Osteocyte (in vitro differentiated cells): ENCODE measurements around the gene UBL4A. TPM values are rescaled to one million over a fixed set of nuclear protein-coding genes. Genes with fewer than 3 reads are reported as not detected.

Experiments
- DNase-seq: peaks from one replicate; pipeline ENCODE4 v3.0.0; 2021; ENCODE audit warnings: mixed read lengths; ENCODE audit not compliant: unreplicated experiment; ENCODE audit errors: extremely low spot score
- H3K27ac Mint-ChIP-seq: one replicate; pipeline ENCODE4 v1.8.0; 2021; ENCODE audit warnings: mild to moderate bottlenecking, mixed read lengths; ENCODE audit not compliant: unreplicated experiment
- H3K27me3 Mint-ChIP-seq: one replicate; pipeline ENCODE4 v1.8.0; 2021; ENCODE audit warnings: mixed read lengths; ENCODE audit not compliant: unreplicated experiment
- H3K36me3 Mint-ChIP-seq: one replicate; pipeline ENCODE4 v1.8.0; 2021; ENCODE audit warnings: mixed read lengths; ENCODE audit not compliant: unreplicated experiment
- H3K4me1 Mint-ChIP-seq: one replicate; pipeline ENCODE4 v1.8.0; 2021; ENCODE audit warnings: mixed read lengths; ENCODE audit not compliant: unreplicated experiment
- H3K4me3 Mint-ChIP-seq: one replicate; pipeline ENCODE4 v1.8.0; 2021; ENCODE audit warnings: mild to moderate bottlenecking, moderate library complexity, mixed read lengths; ENCODE audit not compliant: unreplicated experiment
- H3K9me3 Mint-ChIP-seq: one replicate; pipeline ENCODE4 v1.8.0; 2021; ENCODE audit warnings: mixed read lengths; ENCODE audit not compliant: unreplicated experiment
- CTCF ChIP-seq: fragments of 200-600 bp; sonication (generic); IDR thresholded peaks from 2 replicates; pipeline ENCODE4 v1.5.0; 2021; ENCODE audit warnings: antibody characterized with exemption, mild to moderate bottlenecking, moderate library complexity
- long read RNA-seq: library from polyadenylated mRNA; unstranded; transcript quantifications from one replicate; pipeline ENCODE4 v2.0.0, GENCODE V29; 2021
- total RNA-seq: library from RNA; stranded (reverse); gene quantifications from 2 replicates; pipeline ENCODE4 v1.2.1, GENCODE V29; 2021

The UBL4A gene
- 17.4 and 18.5 TPM in 2 replicates for total RNA-seq
- long read RNA-seq, transcript UBL4A-202 (4 exons, 2,382 nt) = major isoform, 75 of 85 reads
- long read RNA-seq, partial matches to known transcripts = 1 of 85 reads
- long read RNA-seq, other reads (novel, unspliced or antisense) = 6 of 85 reads

- Mint-ChIP-seq H3K36me3 (no peaks in the 10 kb centered on the region), H3K27me3 (no peaks in the 10 kb centered on the region), H3K4me1 (peaks cover 17% of the 10 kb centered on the region), H3K27ac (peak within 1 kb of the TSS; percentile 47), H3K4me3 (peak within 1 kb of the TSS; percentile 72), H3K9me3 (no peaks in the 10 kb centered on the region)
- peak; percentile 86 for DNase-seq
- TF ChIP-seq CTCF = no peak
These were observed at the start of gene UBL4A for GRCh38 chrX:154486396-154487207. Gene UBL4A, minus strand, starts transcription at chrX:154486615. Its CDS starts 31 bp downstream, at chrX:154486584.

GRCh38 chrX:154535892-154536291 lies 49.5 kb upstream of the UBL4A start:
- DNase-seq = no peak
- H3K4me3 Mint-ChIP-seq = no peak overlapping the region
- H3K27me3 Mint-ChIP-seq = no peaks in the 10 kb centered on the region
- TF ChIP-seq CTCF = no peak
- H3K4me1 Mint-ChIP-seq = peaks cover 18% of the 10 kb centered on the region
- H3K27ac Mint-ChIP-seq = no peak overlapping the region
- H3K36me3 Mint-ChIP-seq = peaks cover 11% of the 10 kb centered on the region
- no peaks in the 10 kb centered on the region for H3K9me3 Mint-ChIP-seq

GRCh38 chrX:154534526-154535322 lies 48.3 kb upstream of the UBL4A start:
- H3K4me3 Mint-ChIP-seq = no peak overlapping the region
- peaks cover 22% of the 10 kb centered on the region for H3K4me1 Mint-ChIP-seq
- DNase-seq = peak; percentile 96
- H3K27ac Mint-ChIP-seq = peak overlapping the region; percentile 35
- H3K9me3 Mint-ChIP-seq = no peaks in the 10 kb centered on the region
- TF ChIP-seq CTCF = peak; percentile 93
- H3K36me3 Mint-ChIP-seq = peaks cover 11% of the 10 kb centered on the region
- H3K27me3 Mint-ChIP-seq = no peaks in the 10 kb centered on the region

GRCh38 chrX:154532690-154533089 lies 46.3 kb upstream of the UBL4A start:
- H3K9me3 Mint-ChIP-seq = no peaks in the 10 kb centered on the region
- peaks cover 7% of the 10 kb centered on the region for H3K36me3 Mint-ChIP-seq
- TF ChIP-seq CTCF = no peak

GRCh38 chrX:154531626-154532025 lies 45.2 kb upstream of the UBL4A start:
- peaks cover 7% of the 10 kb centered on the region for H3K36me3 Mint-ChIP-seq
- DNase-seq = no peak
- H3K27ac Mint-ChIP-seq = peak overlapping the region; percentile 38
- no peak overlapping the region for H3K4me3 Mint-ChIP-seq
- no peaks in the 10 kb centered on the region for H3K9me3 Mint-ChIP-seq
- no peak for TF ChIP-seq CTCF
- H3K4me1 Mint-ChIP-seq = peaks cover 32% of the 10 kb centered on the region
- H3K27me3 Mint-ChIP-seq = no peaks in the 10 kb centered on the region

More at GRCh38 chrX:154532690-154533089, 46.3 kb upstream of the UBL4A start:
- H3K4me3 Mint-ChIP-seq = no peak overlapping the region
- no peaks in the 10 kb centered on the region for H3K27me3 Mint-ChIP-seq
- peaks cover 24% of the 10 kb centered on the region for H3K4me1 Mint-ChIP-seq
- no peak for DNase-seq
- H3K27ac Mint-ChIP-seq = no peak overlapping the region
